NCI-H345 (cell line): ENCODE results near the gene ACOT9.
"Not testable (repeated sequence)": the region's sequence is repeated elsewhere in the genome, so short reads cannot be mapped to it uniquely, and the experiment has no call there.

ENCODE experiments used
- DNase-seq: peaks from one replicate; lab custom pipeline; 2025; lab: John Stamatoyannopoulos, UW

Gene ACOT9, protein sequence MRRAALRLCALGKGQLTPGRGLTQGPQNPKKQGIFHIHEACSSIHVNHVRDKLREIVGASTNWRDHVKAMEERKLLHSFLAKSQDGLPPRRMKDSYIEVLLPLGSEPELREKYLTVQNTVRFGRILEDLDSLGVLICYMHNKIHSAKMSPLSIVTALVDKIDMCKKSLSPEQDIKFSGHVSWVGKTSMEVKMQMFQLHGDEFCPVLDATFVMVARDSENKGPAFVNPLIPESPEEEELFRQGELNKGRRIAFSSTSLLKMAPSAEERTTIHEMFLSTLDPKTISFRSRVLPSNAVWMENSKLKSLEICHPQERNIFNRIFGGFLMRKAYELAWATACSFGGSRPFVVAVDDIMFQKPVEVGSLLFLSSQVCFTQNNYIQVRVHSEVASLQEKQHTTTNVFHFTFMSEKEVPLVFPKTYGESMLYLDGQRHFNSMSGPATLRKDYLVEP

DNA sequence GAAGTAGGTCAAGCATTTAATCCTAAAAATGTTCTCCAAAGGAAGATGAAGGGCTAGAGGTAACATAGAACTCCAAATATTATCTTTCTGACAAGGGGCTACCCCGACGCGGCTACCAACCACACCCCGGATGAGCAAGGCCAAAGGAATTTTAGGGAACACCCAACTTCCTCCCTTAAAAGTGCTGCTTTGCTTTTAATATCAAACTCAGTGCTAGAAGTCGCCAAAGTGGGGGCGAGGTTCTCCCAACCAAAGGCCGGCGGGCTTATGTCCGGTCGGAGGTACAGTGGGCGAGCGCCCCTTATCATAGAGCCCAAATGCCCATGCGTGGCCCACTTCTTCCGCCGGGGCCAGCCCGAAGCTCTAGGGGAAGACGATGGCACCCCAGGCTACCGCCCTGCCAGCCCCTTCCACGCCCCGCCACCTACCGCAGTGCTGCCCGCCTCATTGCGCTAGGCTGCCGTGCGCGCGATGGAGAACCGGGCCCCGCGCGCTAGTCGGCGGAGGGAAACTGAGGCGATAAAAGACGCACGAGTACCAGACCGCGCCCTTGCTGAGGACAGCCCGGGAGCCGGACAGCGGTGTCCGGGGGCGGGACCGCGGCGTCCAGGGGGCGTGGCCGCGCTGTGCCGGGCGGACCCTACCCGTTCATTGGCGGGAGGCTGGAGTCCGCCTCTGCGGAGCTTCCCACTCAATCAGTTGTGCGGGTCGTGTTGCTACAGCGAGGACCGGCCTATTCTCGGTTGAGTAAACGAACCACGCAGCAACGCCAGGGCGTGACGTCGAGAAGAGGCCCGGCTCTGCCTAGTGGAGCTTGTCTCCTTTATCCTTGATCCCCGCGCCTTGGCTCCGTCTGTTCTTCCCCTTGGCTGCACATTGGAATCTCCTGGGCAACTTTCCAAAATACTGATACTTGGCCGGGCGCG, at the start of gene ACOT9:
Gene ACOT9, minus strand, starts transcription at position 580 of the 926 bp plus-strand sequence. Its CDS starts 132 bp downstream, at position 448.
- peak; percentile 81 for DNase-seq

- no peak for DNase-seq
These were observed 47.0 kb upstream of the ACOT9 start for GRCh38 chrX:23790155-23790497.

GRCh38 chrX:23789386-23790154, 46.5 kb upstream of the ACOT9 start:
- DNase-seq, result no peak

DNA sequence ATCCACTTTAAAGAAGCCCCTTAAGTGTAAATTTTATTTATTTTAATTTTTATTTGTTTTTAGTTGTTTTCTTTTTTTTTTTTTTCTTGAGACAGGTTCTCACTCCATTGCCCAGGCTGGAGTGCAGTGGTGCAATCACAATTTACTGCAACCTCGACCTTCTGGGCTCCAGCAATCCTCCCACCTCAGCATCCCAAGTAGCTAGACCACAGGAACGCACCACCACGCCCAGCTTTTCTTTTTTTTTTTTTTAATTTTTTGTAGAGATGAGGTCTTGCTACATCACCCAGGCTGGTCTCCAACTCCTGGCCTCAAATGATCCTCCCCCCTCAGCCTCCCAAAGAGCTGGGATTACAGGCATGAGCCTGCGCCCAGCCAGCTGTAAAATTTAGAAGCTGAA, 45.9 kb upstream of the ACOT9 start:
- no peak for DNase-seq

GRCh38 chrX:23788521-23788920, 45.4 kb upstream of the ACOT9 start:
- DNase-seq, result no peak

DNA sequence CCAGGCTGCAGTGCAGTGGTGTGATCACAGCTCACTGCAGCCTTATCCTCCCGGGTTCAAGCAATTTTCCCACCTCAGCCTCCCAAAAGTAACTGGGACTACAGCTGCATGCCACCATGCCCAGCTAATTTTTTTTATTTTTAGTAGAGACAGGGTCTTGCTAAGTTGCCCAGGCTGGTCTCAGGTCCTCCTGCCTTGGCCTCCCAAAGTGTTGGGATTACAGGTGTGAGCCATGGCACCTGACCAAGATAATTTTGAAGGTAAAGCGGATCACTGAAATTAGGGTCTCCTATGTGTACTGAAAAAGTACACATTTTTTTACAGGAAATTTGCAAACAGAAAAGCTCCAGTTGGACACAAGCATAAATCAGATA, 44.7 kb upstream of the ACOT9 start:
- DNase-seq, result no peak

DNA sequence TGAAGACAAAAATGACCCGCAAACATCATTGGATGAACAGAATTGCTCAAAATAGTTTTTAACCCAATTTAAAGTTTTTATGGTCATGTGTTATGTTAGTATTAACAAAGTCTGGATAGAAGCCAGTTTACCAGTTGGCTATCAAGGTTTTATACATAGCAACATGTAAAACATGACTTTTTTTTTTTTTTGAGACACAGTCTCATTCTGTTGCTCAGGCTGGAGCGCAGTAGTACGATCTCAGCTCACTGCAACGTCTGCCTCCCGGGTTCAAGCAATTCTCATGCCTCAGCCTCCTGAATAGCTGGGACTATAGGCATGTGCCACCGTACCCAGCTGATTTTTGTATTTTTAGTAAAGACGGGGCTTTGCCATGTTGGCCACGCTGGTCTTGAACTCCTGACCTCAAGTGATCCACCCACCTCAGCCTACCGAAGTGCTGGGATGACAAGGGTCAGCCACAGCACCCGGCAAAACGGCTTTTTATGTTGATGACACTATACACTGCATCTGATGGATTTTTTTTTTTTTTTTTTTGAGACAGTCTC, 43.3 kb upstream of the ACOT9 start:
- no peak for DNase-seq

GRCh38 chrX:23785580-23785979, 42.5 kb upstream of the ACOT9 start:
- DNase-seq, result no peak

GRCh38 chrX:23784470-23785331, 41.6 kb upstream of the ACOT9 start:
- DNase-seq, result no peak

GRCh38 chrX:23783589-23784469, 40.8 kb upstream of the ACOT9 start:
- DNase-seq, result no peak

- peak; percentile 86 for DNase-seq
These were observed 40.0 kb upstream of the ACOT9 start, which contains the start of gene SAT1 for GRCh38 chrX:23782863-23783588. TSS of gene SAT1 (plus strand) at chrX:23783173. CDS start at chrX:23783352, 179 bp downstream.

DNA sequence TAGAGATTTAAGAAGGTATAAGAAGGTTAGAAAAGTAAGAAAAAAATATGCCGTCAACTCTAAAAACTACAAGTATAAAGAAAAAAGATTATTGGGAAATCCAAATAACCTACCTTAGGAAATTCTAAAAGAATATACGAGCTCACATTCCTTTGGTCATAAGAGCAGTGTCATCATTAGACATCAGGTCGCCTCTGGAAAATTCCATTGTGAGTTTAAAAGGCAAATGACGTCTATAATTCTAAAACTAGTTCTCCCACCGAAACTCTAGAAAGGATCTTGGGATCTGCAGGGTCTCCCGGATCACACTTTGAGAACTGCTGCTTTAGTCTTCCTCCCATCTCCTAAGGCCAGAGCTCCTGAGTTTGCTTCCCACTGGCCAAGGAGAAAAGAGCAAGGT, 39.4 kb upstream of the ACOT9 start:
- no peak for DNase-seq

DNA sequence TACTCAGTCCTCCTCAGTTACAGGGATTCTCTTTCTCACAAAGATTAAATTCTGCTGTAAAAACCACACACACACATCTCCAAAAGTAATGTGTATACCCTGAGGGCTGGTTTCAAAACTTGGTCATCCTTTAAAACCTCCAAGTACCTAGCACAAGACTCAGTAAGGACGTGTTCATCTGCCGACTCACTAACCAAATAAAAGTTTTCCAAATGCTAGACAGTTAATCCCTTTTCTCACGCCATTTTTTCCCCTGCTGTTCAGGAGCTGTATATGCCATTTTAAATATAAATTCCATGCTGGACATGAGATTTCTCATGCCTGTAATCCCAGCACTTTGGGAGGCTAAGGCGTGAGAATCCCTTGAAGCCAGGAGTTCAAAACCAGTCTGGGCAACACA, 35.9 kb upstream of the ACOT9 start:
- DNase-seq, result no peak

GRCh38 chrX:23776363-23776762, 33.3 kb upstream of the ACOT9 start:
- DNase-seq, result no peak

DNA sequence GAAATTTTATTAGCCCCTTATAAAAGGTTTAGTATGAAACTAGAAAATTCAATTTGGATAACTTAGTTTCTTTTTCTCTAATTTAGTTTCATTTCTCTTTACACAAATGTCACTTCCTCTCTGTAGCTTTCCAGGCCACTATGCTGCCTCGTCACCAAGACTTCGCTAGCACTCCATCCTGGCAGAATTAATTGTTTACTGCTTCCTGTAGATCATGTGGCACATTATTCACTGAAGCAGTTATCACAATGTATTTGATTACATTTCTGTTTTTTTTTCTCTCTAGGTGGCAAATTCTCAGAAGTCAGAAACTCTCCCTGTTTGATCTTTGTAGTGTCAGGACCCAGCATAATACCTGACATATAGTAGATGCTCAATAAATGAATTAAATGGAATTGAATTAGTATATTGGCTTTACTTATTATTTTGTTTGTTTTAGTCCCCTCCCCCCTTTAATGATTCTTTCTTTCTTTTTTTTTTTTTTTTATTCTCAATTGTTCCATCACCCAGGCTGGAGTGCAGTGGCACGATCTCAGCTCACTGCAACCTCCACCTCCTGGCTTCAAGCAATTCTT, 30.6 kb upstream of the ACOT9 start:
- DNase-seq, result no peak

- DNase-seq, result not testable (repeated sequence)
These were observed 28.0 kb upstream of the ACOT9 start for GRCh38 chrX:23771086-23771485.

DNA sequence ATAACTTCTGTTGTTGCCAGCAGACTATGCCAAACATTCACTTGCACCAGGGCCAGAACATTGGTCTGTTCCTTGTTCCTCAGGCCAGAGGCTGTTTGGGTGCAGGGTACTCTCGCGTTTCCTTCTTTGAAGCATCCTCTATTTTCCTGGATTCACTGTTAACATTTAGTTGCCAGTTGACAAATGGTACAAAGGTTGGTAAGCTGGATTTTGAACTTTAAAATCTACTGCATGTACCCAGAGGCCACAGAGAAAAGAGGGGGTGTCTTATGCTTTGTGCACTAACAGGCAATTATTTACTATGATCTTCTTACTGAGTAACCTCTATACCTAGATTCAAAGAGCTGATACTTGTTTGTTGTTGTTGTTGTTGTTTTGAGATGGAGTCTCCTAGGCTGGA, 27.1 kb upstream of the ACOT9 start:
- no peak for DNase-seq

GRCh38 chrX:23766650-23767551, 23.8 kb upstream of the ACOT9 start:
- DNase-seq, result no peak
